SK-MEL-5 (cell line): ENCODE results near the gene EXOC4. TPM values are rescaled to one million over a fixed set of nuclear protein-coding genes. Genes with fewer than 3 reads are reported as not detected.

ENCODE experiments used
- DNase-seq: peaks from one replicate; pipeline ENCODE4 v3.0.0-alpha.2; 2016; ENCODE audit warnings: low read depth, low spot score
- in situ Hi-C: cut with HindIII; loops from 2 replicates; pipeline ENCODE4 v1.10.0; 2016; ENCODE audit warnings: low sequenced_read_pairs, high pct_unique_total_duplicates, low pct_unique_long_range_greater_than_20kb
- total RNA-seq: library from RNA; depleted of rRNA; stranded (reverse); fragments of >200 nt; shearing (Covaris generic); gene quantifications from 2 replicates; pipeline ENCODE4 v1.2.3, GENCODE V29; 2014

EXOC4 gene
- total RNA-seq, 1 experiment from 2014 or later: 70.3 TPM

DNA sequence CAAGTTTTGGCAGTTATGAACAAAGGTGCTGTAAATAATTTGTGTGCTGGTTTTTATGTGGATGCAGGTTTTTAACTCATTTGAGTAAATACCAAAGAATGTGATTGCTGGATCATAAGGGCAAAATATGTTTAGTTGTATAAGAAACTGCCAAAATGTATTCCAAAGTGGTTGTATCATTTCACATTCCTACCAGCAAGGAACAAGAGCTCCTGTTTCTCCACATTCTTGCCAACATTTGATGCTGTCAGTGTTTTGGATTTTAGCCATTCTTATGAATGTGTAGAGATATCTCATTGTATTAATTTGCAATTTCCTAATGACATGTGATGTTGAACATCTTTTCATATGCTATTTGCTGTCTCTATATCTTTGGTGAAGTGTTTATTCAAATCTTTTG, 666.9 kb downstream of the EXOC4 start:
- in situ Hi-C loops: no loop called here
- no peak for DNase-seq

GRCh38 chr7:133921635-133922182, 668.8 kb downstream of the EXOC4 start:
- in situ Hi-C loops: no loop called here
- DNase-seq: no peak

DNA sequence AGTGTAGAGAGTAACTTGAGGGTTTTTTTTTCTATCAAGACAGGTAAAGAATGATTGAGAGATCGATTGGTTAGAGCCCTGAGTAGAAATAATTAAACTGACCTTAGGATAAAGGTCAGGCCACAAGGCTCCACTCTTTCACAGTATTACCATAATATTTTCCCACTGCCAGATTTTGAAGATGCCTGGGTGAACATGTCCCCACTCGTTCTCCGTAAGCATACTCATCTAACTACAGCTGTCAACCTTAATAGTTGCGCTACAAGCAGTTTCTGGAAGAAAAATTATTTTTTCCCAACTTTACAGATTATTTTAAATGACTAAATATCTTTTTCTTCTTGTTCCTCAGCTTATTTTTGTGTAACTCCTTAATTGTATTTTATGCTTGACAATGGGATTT, 671.1 kb downstream of the EXOC4 start:
- DNase-seq: no peak
- in situ Hi-C loops: no loop called here

DNA sequence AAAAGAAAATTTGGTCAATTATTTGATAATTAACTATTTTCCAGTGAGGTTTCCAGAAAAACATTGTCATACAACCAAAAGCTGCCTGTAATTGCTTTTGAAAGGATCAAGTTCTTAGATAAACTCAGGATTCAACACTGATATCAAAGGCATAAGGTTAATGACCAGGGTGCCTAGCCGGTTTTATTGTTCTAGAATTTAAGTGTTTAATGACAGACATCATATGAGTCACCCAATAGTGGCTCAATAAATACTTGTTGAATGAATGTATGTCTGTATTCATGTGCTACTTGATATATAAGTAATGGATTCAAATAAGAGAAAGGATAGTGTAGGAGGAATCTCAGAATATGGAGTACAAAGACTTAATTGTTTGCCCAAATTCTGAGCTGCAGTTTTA, 678.2 kb downstream of the EXOC4 start:
- in situ Hi-C loops: no loop called here
- DNase-seq: peak; percentile 63

DNA sequence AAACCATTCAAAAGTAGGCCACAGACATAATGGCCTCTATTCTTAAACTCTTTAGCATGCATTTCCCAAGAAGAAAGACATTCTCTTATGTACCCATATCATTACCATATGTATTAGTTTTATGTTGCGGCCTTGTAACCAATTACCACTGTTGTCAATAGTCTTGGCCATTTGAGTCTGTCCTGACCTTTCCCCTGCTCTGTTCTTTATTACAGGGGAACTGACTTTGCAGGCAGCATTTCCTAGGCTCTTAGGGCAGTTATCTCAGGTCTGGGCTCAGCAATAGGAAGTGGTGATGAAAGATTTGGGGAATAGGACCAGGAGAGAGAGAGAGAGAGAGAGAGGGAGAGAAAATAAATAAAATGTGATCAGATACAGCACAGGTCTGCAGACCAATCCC, 679.7 kb downstream of the EXOC4 start:
- in situ Hi-C loops: no loop called here
- no peak for DNase-seq

- in situ Hi-C loops: no loop called here
- no peak for DNase-seq
Measured at GRCh38 chr7:133934262-133934976, 681.5 kb downstream of the EXOC4 start.

DNA sequence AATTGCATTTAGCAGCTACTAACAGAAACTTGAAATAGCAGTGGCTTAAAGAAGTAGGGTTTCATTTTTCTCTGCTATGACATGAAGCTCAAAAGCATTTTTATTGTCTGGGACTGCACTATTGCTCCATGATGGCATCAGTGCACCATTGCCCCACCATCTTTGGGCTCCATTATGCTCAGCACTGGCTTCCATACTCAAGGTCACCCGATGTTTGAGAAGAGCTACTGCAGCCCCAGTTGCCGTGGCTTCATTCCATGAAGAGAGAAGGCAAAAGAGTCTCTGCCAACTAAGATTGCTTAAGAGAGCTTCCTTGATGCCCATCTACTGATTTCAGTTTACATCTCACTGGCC, 682.1 kb downstream of the EXOC4 start:
- DNase-seq: no peak
- in situ Hi-C loops: no loop called here

GRCh38 chr7:133936074-133936473, 683.2 kb downstream of the EXOC4 start:
- in situ Hi-C loops: no loop called here
- no peak for DNase-seq

DNA sequence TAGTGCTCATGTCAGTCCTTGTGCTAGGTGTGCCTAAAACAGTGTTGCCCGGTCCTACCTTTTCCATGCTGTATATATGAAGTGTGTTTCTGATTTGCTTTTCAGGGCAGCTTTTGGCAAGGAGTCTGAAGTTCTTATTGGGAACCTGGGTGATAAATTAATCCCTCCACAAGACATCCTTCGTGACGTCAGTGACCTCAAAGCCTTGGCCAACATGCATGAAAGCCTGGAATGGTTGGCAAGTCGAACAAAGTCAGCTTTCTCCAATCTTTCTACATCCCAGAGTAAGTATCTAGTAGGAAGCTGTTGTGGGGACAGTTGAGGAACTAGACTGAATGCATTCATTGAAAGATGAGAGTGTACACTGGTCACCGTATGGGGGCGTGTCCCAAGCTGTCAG, 684.9 kb downstream of the EXOC4 start:
- peak; percentile 27 for DNase-seq
- in situ Hi-C loops: no loop called here

GRCh38 chr7:133940368-133940767, 687.5 kb downstream of the EXOC4 start:
- DNase-seq: peak; percentile 24
- in situ Hi-C loops: no loop called here

- no peak for DNase-seq
- in situ Hi-C loops: no loop called here
Measured at GRCh38 chr7:133941496-133941895, 688.6 kb downstream of the EXOC4 start.

DNA sequence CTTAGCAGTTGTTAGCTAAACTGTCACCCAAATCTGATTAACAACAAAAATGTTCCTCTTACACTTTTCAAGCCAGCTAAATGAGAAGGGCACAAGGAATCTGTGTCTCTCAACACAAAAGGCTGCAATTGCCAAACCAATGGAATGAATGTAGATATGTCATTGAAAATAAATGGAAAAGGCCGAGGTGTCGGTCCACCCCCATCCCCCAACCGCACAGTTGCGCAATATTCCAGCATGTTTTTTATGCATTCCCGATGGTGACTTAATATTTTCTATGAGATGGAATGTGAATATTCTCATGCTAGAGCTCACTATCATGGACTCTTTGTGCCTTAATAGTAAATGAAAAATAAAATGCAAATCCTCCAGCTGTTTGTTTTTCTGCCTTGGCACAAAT, 692.6 kb downstream of the EXOC4 start:
- in situ Hi-C loops: no loop called here
- no peak for DNase-seq

DNA sequence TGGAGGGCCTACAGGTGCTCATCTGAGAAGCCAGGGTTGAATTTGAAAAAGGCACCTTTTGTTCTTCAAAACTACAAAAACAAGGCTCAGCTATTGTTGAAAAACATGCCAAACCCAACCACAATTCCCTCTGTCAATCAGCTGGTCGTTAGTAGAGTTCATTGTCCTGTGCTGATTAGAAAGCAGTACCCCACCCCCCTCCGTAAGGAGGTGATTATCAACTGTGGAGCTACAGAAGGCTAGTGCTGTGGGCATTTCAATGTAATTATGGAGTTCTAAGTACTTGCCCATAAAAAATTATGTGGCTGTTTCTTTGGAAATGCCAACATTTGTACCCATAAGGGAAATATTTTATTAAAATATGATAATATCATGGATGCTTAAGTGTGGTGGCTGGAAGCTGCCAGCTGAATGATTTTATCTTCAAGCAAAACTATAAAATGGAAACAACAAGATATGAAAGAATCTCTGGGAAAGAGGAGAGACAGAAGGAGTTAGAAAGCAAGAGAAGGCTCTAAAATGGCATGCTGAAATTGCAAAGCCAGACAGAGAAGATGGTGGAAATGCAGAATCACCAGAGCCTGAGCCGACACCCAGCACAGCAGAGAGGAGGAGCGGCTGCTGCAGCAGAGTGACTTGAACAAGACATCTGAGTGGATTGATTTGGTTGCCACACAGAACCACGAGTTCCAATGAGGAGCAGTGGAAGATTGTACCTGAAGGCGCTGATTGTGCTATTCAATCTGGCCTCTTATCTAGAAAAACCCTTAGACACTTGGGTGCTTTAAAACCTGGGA, 694.8 kb downstream of the EXOC4 start:
- no peak for DNase-seq
- in situ Hi-C loops: no loop called here

GRCh38 chr7:133948588-133948987, 695.7 kb downstream of the EXOC4 start:
- in situ Hi-C loops: no loop called here
- DNase-seq: peak; percentile 28

DNA sequence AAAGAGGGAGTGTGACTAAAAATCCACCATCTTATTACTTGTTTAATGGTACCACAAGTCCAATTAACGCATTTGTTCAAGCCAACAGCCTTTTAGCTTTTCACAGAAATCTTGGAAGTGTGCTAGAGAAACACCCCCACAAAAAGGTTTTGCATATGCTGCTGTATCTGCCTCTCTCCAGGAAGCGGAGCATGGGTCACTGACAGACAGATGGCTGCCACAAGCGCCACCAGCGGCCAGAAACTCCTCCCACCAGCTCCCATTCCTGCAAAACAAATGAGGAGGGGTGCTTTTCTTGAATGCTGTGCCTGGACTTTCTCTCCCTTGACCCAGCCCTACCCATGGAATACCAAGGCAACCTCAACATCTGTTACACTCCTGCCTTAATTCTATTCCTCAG, 698.0 kb downstream of the EXOC4 start:
- DNase-seq: no peak
- in situ Hi-C loops: no loop called here

DNA sequence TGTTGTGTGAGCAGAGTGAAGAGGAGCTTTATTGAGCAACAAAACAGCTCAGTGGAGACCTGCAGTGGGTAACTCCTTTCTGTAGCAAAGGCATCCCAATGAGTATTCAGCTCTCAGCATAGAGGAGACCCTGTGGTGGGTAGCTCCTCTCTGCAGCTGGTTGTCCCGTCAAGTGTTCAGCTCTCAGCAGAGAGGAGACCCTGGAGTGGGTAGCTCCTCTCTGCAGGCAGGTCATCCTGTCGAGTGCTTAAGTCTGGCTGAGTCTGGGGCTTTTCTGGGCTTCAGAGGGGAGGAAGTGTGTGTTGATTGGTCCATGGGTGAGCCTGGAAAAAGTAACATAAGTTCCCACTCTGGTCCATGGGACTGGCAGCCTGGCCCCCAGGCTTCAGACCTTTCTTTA, 702.3 kb downstream of the EXOC4 start:
- DNase-seq: no peak
- in situ Hi-C loops: no loop called here

GRCh38 chr7:133957845-133958244, 705.0 kb downstream of the EXOC4 start:
- in situ Hi-C loops: no loop called here
- DNase-seq: no peak

DNA sequence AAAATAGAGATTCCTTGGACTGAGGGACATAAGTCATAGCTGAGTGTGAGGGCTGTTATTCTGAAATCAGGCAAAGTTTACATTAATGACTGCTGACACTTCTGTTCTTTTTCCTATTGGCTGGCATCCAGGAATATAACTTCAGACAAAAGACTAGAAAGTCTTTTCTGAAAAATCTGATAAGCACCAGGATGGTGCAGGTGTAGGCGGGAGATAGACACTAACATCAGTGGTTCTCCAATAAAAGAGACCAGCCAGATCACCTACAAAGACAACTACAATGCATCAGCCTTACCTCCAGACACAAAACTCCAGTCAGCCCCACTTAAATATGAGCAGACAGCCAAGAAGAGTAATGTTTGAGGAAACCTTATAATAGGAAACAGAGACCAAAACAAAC, 705.9 kb downstream of the EXOC4 start:
- DNase-seq: no peak
- in situ Hi-C loops: no loop called here

- in situ Hi-C loops: no loop called here
- DNase-seq: no peak
Measured at GRCh38 chr7:133959505-133959904, 706.6 kb downstream of the EXOC4 start.
